Smooth muscle cell (in vitro differentiated cells): ENCODE measurements around the gene FAM234A. TPM values are rescaled to one million over a fixed set of nuclear protein-coding genes. Genes with fewer than 3 reads are reported as not detected.

Experiments used
- DNase-seq: peaks from one replicate; lab custom pipeline; 2025; ENCODE audit not compliant: unreplicated experiment; lab: John Stamatoyannopoulos, UW
- H2AFZ ChIP-seq: fragments of 200-600 bp; sonication (generic); 2 replicates; pipeline ENCODE4 v1.6.0; 2016; ENCODE audit warnings: antibody characterized with exemption, low read depth, mild to moderate bottlenecking
- H3F3A ChIP-seq: fragments of 200-600 bp; sonication (generic); 2 replicates; pipeline ENCODE4 v1.6.0; 2017; ENCODE audit warnings: antibody characterized with exemption, low read depth
- H3K27ac ChIP-seq: fragments of 200-600 bp; sonication (generic); 2 replicates; pipeline ENCODE4 v1.5.1; 2016; ENCODE audit warnings: low read depth, mild to moderate bottlenecking
- H3K27me3 ChIP-seq: fragments of 200-600 bp; sonication (generic); 2 replicates; pipeline ENCODE4 v1.6.1; 2016; ENCODE audit warnings: low read depth, mild to moderate bottlenecking
- H3K36me3 ChIP-seq: fragments of 200-600 bp; sonication (generic); 2 replicates; pipeline ENCODE4 v1.5.1; 2016; ENCODE audit warnings: low read depth
- H3K4me1 ChIP-seq: fragments of 200-600 bp; sonication (generic); 2 replicates; pipeline ENCODE4 v1.5.1; 2016; ENCODE audit warnings: low read depth
- H3K4me2 ChIP-seq: fragments of 200-600 bp; sonication (generic); 2 replicates; pipeline ENCODE4 v1.6.0; 2016; ENCODE audit warnings: mild to moderate bottlenecking
- H3K4me3 ChIP-seq: fragments of 200-600 bp; sonication (generic); 2 replicates; pipeline ENCODE4 v1.5.1; 2016; ENCODE audit warnings: mild to moderate bottlenecking
- H3K79me2 ChIP-seq: fragments of 200-600 bp; sonication (generic); 2 replicates; pipeline ENCODE4 v1.6.0; 2016; ENCODE audit warnings: low read depth, mild to moderate bottlenecking
- H3K9ac ChIP-seq: fragments of 200-600 bp; sonication (generic); 2 replicates; pipeline ENCODE4 v1.6.0; 2016; ENCODE audit warnings: low read depth
- H3K9me3 ChIP-seq: fragments of 200-600 bp; sonication (generic); replicated peaks from 2 replicates; pipeline ENCODE4 v1.5.1; 2016; ENCODE audit warnings: low read depth
- H4K20me1 ChIP-seq: fragments of 200-600 bp; sonication (generic); 2 replicates; pipeline ENCODE4 v1.6.0; 2016; ENCODE audit warnings: low read depth
- CTCF ChIP-seq: fragments of 200-600 bp; sonication (generic); IDR thresholded peaks from 2 replicates; pipeline ENCODE4 v1.5.1; 2017; ENCODE audit warnings: borderline replicate concordance, mild to moderate bottlenecking, antibody characterized with exemption; ENCODE audit not compliant: insufficient read depth, poor library complexity, severe bottlenecking
- WGBS: methylation state at CpG from one replicate; pipeline ENCODE4 v1.1.7; 2016; ENCODE audit warnings: low lambda C conversion rate; 5-methylcytosine and 5-hydroxymethylcytosine counted together
- polyA plus RNA-seq: library from polyadenylated mRNA; unstranded; fragments of >200 nt; fragmentation: Nextera tagmentation; extraction: Ambion mirVana; gene quantifications from 2 replicates; pipeline ENCODE4 v1.2.1, GENCODE V29; 2016
- total RNA-seq: library from RNA; depleted of rRNA; stranded (reverse); fragments of >200 nt; gene quantifications from 2 replicates; pipeline ENCODE4 v1.2.3, GENCODE V29; 2014

FAM234A gene
- total and polyA plus RNA-seq, 2 experiments from 2014 or later = 83.7 to 87.3 TPM

GRCh38 chr16:192686-193085 lies 41.9 kb upstream of the FAM234A start:
- Histone ChIP-seq H2AFZ (no peak overlapping the region), H3K79me2 (no peaks in the 10 kb centered on the region), H3K9ac (no peak overlapping the region), H3K27ac (no peak overlapping the region), H3K27me3 (no peaks in the 10 kb centered on the region), H3K36me3 (peaks cover 15% of the 10 kb centered on the region), H3K4me3 (no peak overlapping the region), H4K20me1 (peaks cover 91% of the 10 kb centered on the region), H3K4me2 (no peak overlapping the region), H3F3A (no peaks in the 10 kb centered on the region), H3K4me1 (no peaks in the 10 kb centered on the region), H3K9me3 (no peaks in the 10 kb centered on the region)
- 97% methylated on average over 11 of the region's 11 CpGs for WGBS
- no peak for TF ChIP-seq CTCF
- no peak for DNase-seq

- Histone ChIP-seq H3K4me1 (no peaks in the 10 kb centered on the region), H3K9me3 (no peaks in the 10 kb centered on the region), H3K27me3 (no peaks in the 10 kb centered on the region), H3F3A (no peaks in the 10 kb centered on the region), H3K36me3 (peaks cover 22% of the 10 kb centered on the region), H3K9ac (no peak overlapping the region), H3K4me3 (no peak overlapping the region), H4K20me1 (peaks cover 94% of the 10 kb centered on the region), H3K79me2 (peaks cover 3% of the 10 kb centered on the region), H2AFZ (no peak overlapping the region), H3K27ac (no peak overlapping the region), H3K4me2 (no peak overlapping the region)
- 98% methylated on average over 15 of the region's 15 CpGs for WGBS
- no peak for DNase-seq
- no peak for TF ChIP-seq CTCF
Observed at GRCh38 chr16:193441-193840, 41.2 kb upstream of the FAM234A start.

GRCh38 chr16:194516-194915 lies 40.1 kb upstream of the FAM234A start:
- no peak overlapping the region for H2AFZ ChIP-seq
- no peaks in the 10 kb centered on the region for H3K9me3 ChIP-seq
- H3F3A ChIP-seq = no peaks in the 10 kb centered on the region
- H3K27ac ChIP-seq = no peak overlapping the region
- DNase-seq = no peak
- no peaks in the 10 kb centered on the region for H3K4me1 ChIP-seq
- peaks cover 30% of the 10 kb centered on the region for H3K36me3 ChIP-seq
- WGBS = 94% methylated on average over 6 of the region's 6 CpGs
- H3K4me2 ChIP-seq = no peak overlapping the region
- H3K27me3 ChIP-seq = no peaks in the 10 kb centered on the region
- TF ChIP-seq CTCF = no peak
- peaks cover 94% of the 10 kb centered on the region for H4K20me1 ChIP-seq
- peaks cover 14% of the 10 kb centered on the region for H3K79me2 ChIP-seq
- H3K4me3 ChIP-seq = no peak overlapping the region
- H3K9ac ChIP-seq = no peak overlapping the region

GRCh38 chr16:200388-200787 lies 34.2 kb upstream of the FAM234A start:
- Histone ChIP-seq H3K27me3 (no peaks in the 10 kb centered on the region), H4K20me1 (peaks cover 96% of the 10 kb centered on the region), H3K79me2 (peaks cover 31% of the 10 kb centered on the region), H3K36me3 (peaks cover 37% of the 10 kb centered on the region), H3K4me3 (no peak overlapping the region), H3K4me1 (peaks cover 4% of the 10 kb centered on the region), H3K9me3 (no peaks in the 10 kb centered on the region), H3K27ac (peak overlapping the region; percentile 76), H2AFZ (no peak overlapping the region), H3K4me2 (peak overlapping the region; percentile 67), H3F3A (peaks cover 4% of the 10 kb centered on the region), H3K9ac (no peak overlapping the region)
- no peak for DNase-seq
- 61% methylated on average over 4 of the region's 5 CpGs for WGBS
- no peak for TF ChIP-seq CTCF
